DOHH2 (cell line): ENCODE data around the gene PLA2G7.

Source experiments
- H3F3A ChIP-seq: fragments of 200-600 bp; sonication (generic), shearing (Covaris generic); 2 replicates; pipeline ENCODE4 v1.6.0; 2016; ENCODE audit warnings: antibody characterized with exemption, mild to moderate bottlenecking; ENCODE audit not compliant: control insufficient read depth, insufficient read depth
- H3K27ac ChIP-seq: fragments of 200-600 bp; sonication (generic); 2 replicates; pipeline ENCODE4 v1.5.1; 2014; ENCODE audit warnings: low read depth, mild to moderate bottlenecking, low read length, moderate library complexity
- H3K27me3 ChIP-seq: fragments of 200-600 bp; sonication (generic); 2 replicates; pipeline ENCODE4 v1.6.1; 2014; ENCODE audit warnings: mild to moderate bottlenecking, low read length, mixed read lengths; ENCODE audit not compliant: control insufficient read depth
- H3K36me3 ChIP-seq: fragments of 200-600 bp; sonication (generic); 2 replicates; pipeline ENCODE4 v1.6.1; 2014; ENCODE audit warnings: mild to moderate bottlenecking, low read length, moderate library complexity, mixed read lengths; ENCODE audit not compliant: control insufficient read depth
- H3K4me1 ChIP-seq: fragments of 200-600 bp; sonication (generic); 2 replicates; pipeline ENCODE4 v1.6.1; 2014; ENCODE audit warnings: mild to moderate bottlenecking, low read length, mixed read lengths; ENCODE audit not compliant: control insufficient read depth
- H3K4me2 ChIP-seq: fragments of 200-600 bp; sonication (generic); 2 replicates; pipeline ENCODE4 v1.6.0; 2014; ENCODE audit warnings: mild to moderate bottlenecking, low read length, moderate library complexity
- H3K4me3 ChIP-seq: fragments of 200-600 bp; sonication (generic); 2 replicates; pipeline ENCODE4 v1.5.1; 2014; ENCODE audit warnings: mild to moderate bottlenecking, low read length, mixed read lengths
- H3K79me2 ChIP-seq: fragments of 200-600 bp; sonication (generic); 2 replicates; pipeline ENCODE4 v1.6.1; 2014; ENCODE audit warnings: mild to moderate bottlenecking, low read length, mixed read lengths; ENCODE audit not compliant: control insufficient read depth
- H3K9me2 ChIP-seq: fragments of 200-600 bp; sonication (generic); replicated peaks from 2 replicates; pipeline ENCODE4 v1.6.1; 2014; ENCODE audit warnings: mild to moderate bottlenecking, low read length, mixed read lengths; ENCODE audit not compliant: control insufficient read depth
- H3K9me3 ChIP-seq: fragments of 200-600 bp; sonication (generic); 2 replicates; pipeline ENCODE4 v1.6.1; 2014; ENCODE audit warnings: antibody characterized with exemption, low read length, mixed read lengths; ENCODE audit not compliant: control insufficient read depth, insufficient read depth
- H4K20me1 ChIP-seq: fragments of 200-600 bp; sonication (generic); 2 replicates; pipeline ENCODE4 v1.6.0; 2014; ENCODE audit warnings: low read depth, mild to moderate bottlenecking, antibody characterized with exemption, low read length, moderate library complexity; ENCODE audit not compliant: control insufficient read depth, insufficient read depth
- CTCF ChIP-seq: fragments of 200-600 bp; sonication (generic); IDR thresholded peaks from one replicate; pipeline ENCODE4 v1.5.1; 2014; ENCODE audit warnings: antibody characterized with exemption, mild to moderate bottlenecking, low read depth, low read length; ENCODE audit not compliant: poor library complexity, severe bottlenecking
- EZH2phosphoT487 ChIP-seq: fragments of 200-600 bp; sonication (generic); IDR thresholded peaks from 2 replicates; pipeline ENCODE4 v1.6.1; 2017; ENCODE audit warnings: borderline replicate concordance, mild to moderate bottlenecking, antibody characterized with exemption, low read length, moderate library complexity, mixed read lengths

The PLA2G7 gene

DNA sequence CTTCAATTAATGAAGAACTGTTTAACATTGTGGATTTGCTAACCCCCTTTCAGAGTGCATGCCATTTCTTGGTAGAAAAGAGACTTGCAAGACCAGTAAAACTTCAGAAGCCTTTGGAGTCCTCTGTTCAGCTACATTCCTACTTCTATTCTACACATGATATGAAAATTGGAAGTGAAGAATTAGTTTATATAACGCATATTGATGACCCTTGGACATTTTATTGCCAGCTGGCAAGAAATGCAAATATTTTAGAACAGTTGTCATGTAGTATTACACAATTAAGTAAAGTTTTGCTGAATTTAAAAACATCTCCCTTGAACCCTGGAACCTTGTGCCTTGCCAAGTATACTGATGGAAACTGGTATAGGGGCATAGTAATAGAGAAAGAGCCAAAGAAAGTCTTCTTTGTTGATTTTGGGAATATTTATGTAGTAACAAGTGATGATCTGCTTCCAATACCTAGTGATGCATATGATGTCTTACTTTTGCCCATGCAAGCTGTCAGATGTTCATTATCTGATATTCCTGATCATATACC, 44.2 kb downstream of the PLA2G7 start:
- Histone ChIP-seq H3F3A (no peaks in the 10 kb centered on the region), H3K9me3 (peaks cover 5% of the 10 kb centered on the region; the same call in 1 of the 2 replicates), H3K36me3 (no peaks in the 10 kb centered on the region), H3K27ac (no peak overlapping the region), H4K20me1 (no peaks in the 10 kb centered on the region), H3K4me1 (no peaks in the 10 kb centered on the region), H3K4me3 (no peak overlapping the region), H3K9me2 (no peaks in the 10 kb centered on the region), H3K79me2 (no peaks in the 10 kb centered on the region), H3K4me2 (no peak overlapping the region), H3K27me3 (no peaks in the 10 kb centered on the region)
- TF ChIP-seq CTCF (no peak), EZH2phosphoT487 (no peak)

- Histone ChIP-seq H3K27me3 (no peaks in the 10 kb centered on the region), H3K4me3 (no peak overlapping the region), H3K36me3 (no peaks in the 10 kb centered on the region), H4K20me1 (no peaks in the 10 kb centered on the region), H3K9me2 (no peaks in the 10 kb centered on the region), H3K9me3 (peaks cover 5% of the 10 kb centered on the region; the same call in 1 of the 2 replicates), H3F3A (no peaks in the 10 kb centered on the region), H3K4me2 (no peak overlapping the region), H3K27ac (no peak overlapping the region), H3K79me2 (no peaks in the 10 kb centered on the region), H3K4me1 (no peaks in the 10 kb centered on the region)
- TF ChIP-seq EZH2phosphoT487: no peak
- no peak for TF ChIP-seq CTCF
These were observed 44.9 kb downstream of the PLA2G7 start for GRCh38 chr6:46690141-46690755.

DNA sequence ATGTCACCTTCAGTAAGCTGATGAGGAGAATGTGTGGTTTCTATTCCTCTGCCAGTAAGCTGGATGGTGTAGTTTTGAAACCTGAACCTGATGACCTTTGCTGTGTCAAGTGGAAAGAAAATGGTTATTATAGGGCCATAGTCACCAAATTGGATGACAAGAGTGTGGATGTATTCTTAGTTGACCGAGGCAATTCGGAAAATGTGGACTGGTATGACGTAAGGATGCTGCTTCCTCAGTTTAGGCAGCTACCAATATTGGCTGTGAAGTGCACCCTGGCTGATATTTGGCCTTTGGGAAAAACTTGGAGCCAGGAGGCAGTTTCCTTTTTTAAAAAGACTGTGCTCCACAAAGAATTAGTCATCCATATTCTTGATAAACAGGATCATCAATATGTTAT, 45.5 kb downstream of the PLA2G7 start:
- H4K20me1 ChIP-seq: no peaks in the 10 kb centered on the region
- no peak overlapping the region for H3K4me2 ChIP-seq
- H3K27ac ChIP-seq: no peak overlapping the region
- H3K27me3 ChIP-seq: no peaks in the 10 kb centered on the region
- H3K9me2 ChIP-seq: no peaks in the 10 kb centered on the region
- no peak for TF ChIP-seq EZH2phosphoT487
- no peak for TF ChIP-seq CTCF
- H3K4me1 ChIP-seq: no peaks in the 10 kb centered on the region
- H3K36me3 ChIP-seq: no peaks in the 10 kb centered on the region
- peaks cover 5% of the 10 kb centered on the region; the same call in 1 of the 2 replicates for H3K9me3 ChIP-seq
- H3K79me2 ChIP-seq: no peaks in the 10 kb centered on the region
- H3K4me3 ChIP-seq: no peak overlapping the region
- no peaks in the 10 kb centered on the region for H3F3A ChIP-seq
